LNCAP (cell line): ENCODE data around the gene FMO4.

Experiments used
- TF ChIP-seq, protein P1 (sequence below): fragments of 450-650 bp; IDR thresholded peaks from 2 replicates; pipeline ENCODE4 v1.5.1; 2017; ENCODE audit warnings: mild to moderate bottlenecking

The FMO4 gene

DNA sequence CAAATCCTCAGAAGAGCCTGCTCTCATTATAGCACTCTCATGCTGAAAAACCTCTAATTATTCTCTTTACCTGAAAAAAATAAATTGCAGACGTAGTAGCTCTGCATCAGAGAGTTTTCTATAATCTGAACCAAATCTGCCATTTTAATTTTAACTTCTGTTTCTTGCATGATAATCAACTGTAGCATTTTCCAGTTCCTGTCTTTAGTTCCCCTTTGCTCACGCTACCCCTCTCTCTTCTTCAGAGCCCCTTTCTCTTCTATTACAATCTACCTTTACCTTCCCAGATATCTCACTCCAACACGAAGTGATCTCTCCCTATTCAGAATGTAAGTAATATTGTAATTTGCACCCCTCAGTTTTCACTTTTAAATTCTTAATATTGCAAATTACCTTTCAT, 34.3 kb upstream of the FMO4 start:
- TF ChIP-seq, protein P1, sequence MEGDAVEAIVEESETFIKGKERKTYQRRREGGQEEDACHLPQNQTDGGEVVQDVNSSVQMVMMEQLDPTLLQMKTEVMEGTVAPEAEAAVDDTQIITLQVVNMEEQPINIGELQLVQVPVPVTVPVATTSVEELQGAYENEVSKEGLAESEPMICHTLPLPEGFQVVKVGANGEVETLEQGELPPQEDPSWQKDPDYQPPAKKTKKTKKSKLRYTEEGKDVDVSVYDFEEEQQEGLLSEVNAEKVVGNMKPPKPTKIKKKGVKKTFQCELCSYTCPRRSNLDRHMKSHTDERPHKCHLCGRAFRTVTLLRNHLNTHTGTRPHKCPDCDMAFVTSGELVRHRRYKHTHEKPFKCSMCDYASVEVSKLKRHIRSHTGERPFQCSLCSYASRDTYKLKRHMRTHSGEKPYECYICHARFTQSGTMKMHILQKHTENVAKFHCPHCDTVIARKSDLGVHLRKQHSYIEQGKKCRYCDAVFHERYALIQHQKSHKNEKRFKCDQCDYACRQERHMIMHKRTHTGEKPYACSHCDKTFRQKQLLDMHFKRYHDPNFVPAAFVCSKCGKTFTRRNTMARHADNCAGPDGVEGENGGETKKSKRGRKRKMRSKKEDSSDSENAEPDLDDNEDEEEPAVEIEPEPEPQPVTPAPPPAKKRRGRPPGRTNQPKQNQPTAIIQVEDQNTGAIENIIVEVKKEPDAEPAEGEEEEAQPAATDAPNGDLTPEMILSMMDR: no peak

DNA sequence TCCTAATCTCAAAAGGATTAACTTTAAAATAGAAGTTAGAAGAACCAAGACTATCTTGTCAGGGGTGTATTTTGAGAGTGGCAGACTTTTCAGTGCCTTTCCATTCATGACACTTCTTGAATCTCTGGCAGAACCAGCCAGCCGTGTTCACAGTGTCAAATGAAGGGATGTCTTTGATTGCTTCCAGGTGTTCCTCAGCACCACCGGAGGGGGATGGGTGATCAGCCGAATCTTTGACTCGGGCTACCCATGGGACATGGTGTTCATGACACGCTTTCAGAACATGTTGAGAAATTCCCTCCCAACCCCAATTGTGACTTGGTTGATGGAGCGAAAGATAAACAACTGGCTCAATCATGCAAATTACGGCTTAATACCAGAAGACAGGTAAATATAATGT, 33.4 kb upstream of the FMO4 start:
- TF ChIP-seq, protein P1: no peak

DNA sequence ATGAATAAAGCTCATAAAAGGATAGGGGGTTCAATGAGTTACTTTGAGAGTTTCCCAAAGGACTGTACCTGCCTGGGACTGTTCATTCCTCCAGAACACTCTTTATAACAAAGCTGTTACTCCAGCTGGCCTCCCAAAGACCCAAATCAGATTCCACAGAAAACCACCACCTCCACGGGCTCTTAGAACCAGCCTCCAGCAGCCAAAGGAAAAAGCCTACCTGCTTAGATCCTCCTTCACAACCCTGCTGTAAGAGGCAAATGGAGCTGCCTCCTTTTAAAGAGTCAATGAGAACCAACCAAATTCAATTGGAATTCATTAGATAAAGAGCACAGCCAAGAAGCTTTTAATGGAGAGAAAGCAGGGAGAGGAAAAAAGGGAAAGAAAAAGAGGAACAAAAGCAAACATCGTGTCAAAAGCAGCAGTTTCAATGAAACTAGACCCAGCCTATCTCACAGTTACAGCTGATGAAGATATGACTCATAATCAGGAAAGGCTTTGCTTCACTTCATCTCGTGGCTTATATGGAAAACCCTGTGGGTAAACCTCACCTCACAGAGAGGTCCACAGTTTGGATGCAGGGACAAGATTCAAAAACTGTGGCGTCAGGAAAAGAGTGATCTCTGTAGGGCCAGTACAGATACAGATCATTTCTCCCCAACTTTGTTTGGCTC, 27.8 kb upstream of the FMO4 start:
- TF ChIP-seq, protein P1: no peak

DNA sequence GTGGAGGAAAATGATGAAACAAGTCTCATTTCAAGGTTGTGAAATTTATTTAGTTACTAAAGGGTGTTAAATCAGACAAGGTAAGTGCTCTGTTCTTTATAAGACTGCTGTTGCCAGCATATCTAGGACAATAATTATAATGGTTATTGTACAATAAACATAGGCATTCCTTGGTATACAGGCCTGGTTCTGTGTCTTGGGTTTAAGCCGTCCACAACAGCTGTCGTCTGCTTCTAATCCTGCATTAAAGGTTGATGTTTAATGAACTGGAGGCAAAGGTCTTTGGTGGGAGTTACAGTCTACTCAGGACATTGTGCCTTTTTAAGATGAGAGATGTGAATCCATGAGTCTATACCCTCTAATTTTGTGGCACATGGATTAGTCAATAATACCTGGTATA, 23.4 kb upstream of the FMO4 start:
- TF ChIP-seq, protein P1: no peak

DNA sequence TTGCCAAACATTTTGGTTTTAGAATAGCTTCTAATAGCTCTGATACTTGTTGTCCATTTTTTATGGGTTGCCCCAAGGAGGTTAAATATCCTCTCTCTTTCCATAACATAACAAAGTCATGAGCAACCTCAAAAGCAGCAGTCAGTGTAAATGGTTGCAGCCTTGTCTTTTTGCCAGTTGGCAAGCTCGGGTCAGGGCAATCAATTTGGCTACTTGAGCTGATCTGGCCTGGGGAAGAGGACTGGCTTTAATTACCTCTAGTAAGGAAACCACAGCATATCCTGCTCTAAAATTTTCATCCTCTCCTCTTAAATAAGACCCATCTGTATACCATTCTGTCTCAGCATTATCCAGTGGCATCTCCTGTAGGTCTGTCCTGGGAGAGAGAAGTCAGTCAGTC, 21.2 kb upstream of the FMO4 start:
- TF ChIP-seq, protein P1: no peak

DNA sequence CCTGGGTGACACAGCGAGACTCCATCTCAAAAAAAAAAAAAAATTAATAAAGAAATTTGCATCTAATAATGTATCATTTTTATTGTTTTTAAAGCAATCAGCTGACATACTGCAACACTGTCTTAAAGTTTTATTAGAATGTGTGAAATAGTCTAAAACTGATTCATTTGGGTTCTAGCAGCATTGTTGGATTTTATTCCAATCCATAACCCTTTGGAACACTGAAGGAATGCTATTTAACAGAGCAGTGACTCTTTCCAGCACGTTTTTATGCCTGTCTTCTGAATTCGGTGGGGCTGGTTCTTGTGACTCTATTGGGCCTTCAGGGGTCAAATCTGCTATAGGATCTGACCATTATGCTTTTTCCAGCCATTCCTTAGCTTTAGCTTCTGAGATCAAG, 18.2 kb upstream of the FMO4 start:
- TF ChIP-seq, protein P1: no peak

DNA sequence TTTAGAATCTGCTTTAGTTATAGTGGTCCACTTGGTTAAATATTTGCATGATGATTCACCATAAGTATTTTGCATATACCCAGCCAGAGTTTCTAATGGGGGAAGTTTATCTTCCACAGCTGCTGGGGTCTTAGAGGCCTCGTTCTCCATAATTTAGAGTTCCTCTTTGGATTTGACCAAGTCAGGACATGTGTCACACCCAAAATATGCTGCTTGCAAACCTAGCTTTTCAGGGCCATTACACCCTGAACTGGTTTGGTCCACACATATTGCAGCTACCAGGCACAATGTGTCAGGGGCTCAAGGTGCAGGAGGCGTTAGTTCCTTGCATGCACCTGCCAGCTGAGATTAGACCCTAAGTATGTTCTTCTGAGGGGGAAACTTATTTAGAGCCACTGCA, 17.1 kb upstream of the FMO4 start:
- TF ChIP-seq, protein P1: no peak

DNA sequence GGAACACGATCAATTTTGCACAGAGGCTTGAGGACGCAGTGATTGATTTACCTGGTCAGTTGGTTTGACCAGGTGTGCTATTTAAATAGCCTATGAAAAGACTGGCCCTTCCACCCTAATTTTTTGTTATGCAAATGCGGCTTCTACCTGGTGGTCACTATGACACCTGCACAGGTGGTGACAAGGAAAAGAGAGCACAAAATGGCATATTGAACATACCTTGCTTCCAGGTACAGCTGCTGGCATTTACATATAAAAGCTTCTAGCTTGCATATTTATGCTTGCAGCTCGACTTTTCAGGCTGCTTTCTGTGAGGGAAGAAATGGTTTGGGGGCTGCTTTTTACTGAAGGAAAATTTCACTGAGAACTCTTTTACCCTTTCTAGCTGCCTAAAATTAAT, 15.3 kb upstream of the FMO4 start:
- TF ChIP-seq, protein P1: no peak
